GM23338 (cell line): Measurements from ENCODE around the gene PCDHA7. TPM values are rescaled to one million over a fixed set of nuclear protein-coding genes. Genes with fewer than 3 reads are reported as not detected.
"Not testable (repeated sequence)": the region's sequence is repeated elsewhere in the genome, so short reads cannot be mapped to it uniquely, and the experiment has no call there.

ENCODE experiments used
- ATAC-seq: fragments of 200-7000 bp; cut with Tn5 transposase; 3 replicates; pipeline ENCODE4 v1.9.1; 2020
- DNase-seq: peaks from one replicate; pipeline ENCODE4 v3.0.0-alpha.2; 2015; ENCODE audit warnings: low spot score
- H2AFZ ChIP-seq: fragments of 200-600 bp; sonication (generic); 2 replicates; pipeline ENCODE4 v1.8.0; 2016; ENCODE audit warnings: antibody characterized with exemption, mild to moderate bottlenecking, moderate library complexity
- H3F3A ChIP-seq: fragments of 200-600 bp; sonication (generic); replicated peaks from 2 replicates; pipeline ENCODE4 v1.8.0; 2017; ENCODE audit warnings: antibody characterized with exemption, mixed run types, low read depth
- H3K27ac ChIP-seq: fragments of 200-600 bp; sonication (generic); 2 replicates; pipeline ENCODE4 v1.6.1; 2016; ENCODE audit warnings: low read depth
- H3K27me3 ChIP-seq: fragments of 200-600 bp; sonication (generic); 2 replicates; pipeline ENCODE4 v1.8.0; 2016; ENCODE audit warnings: mild to moderate bottlenecking, mixed run types, moderate library complexity; ENCODE audit not compliant: insufficient read depth
- H3K36me3 ChIP-seq: fragments of 200-600 bp; sonication (generic); 2 replicates; pipeline ENCODE4 v1.8.0; 2016; ENCODE audit warnings: mild to moderate bottlenecking; ENCODE audit not compliant: insufficient read depth
- H3K4me1 ChIP-seq: fragments of 200-600 bp; sonication (generic); 2 replicates; pipeline ENCODE4 v1.8.0; 2016; ENCODE audit warnings: mild to moderate bottlenecking, moderate library complexity; ENCODE audit not compliant: insufficient read depth
- H3K4me2 ChIP-seq: fragments of 200-600 bp; sonication (generic); 2 replicates; pipeline ENCODE4 v1.7.1; 2017; ENCODE audit warnings: mixed run types
- H3K4me3 ChIP-seq: fragments of 200-600 bp; sonication (generic); 2 replicates; pipeline ENCODE4 v1.6.1; 2016; ENCODE audit warnings: mixed run types
- H3K79me2 ChIP-seq: fragments of 200-600 bp; sonication (generic); replicated peaks from 2 replicates; pipeline ENCODE4 v1.8.0; 2017; ENCODE audit warnings: mild to moderate bottlenecking; ENCODE audit not compliant: insufficient read depth
- H3K9me2 ChIP-seq: fragments of 200-600 bp; sonication (generic); 2 replicates; pipeline ENCODE4 v1.8.0; 2017; ENCODE audit not compliant: insufficient read depth
- H4K20me1 ChIP-seq: fragments of 200-600 bp; sonication (generic); replicated peaks from 2 replicates; pipeline ENCODE4 v1.8.0; 2017; ENCODE audit warnings: mild to moderate bottlenecking; ENCODE audit not compliant: insufficient read depth
- H3K27ac Mint-ChIP-seq: 2 replicates; pipeline ENCODE4 v1.8.0; 2020; ENCODE audit warnings: inconsistent platforms, mild to moderate bottlenecking, moderate library complexity, mixed read lengths
- H3K27me3 Mint-ChIP-seq: 3 replicates; pipeline ENCODE4 v1.8.0; 2022; ENCODE audit warnings: low read depth, mild to moderate bottlenecking, moderate library complexity, mixed read lengths, inconsistent platforms; ENCODE audit not compliant: insufficient read depth, poor library complexity
- H3K36me3 Mint-ChIP-seq: 3 replicates; pipeline ENCODE4 v1.8.0; 2021; ENCODE audit warnings: low read depth, mild to moderate bottlenecking, inconsistent platforms, moderate library complexity, mixed read lengths
- H3K4me1 Mint-ChIP-seq: 3 replicates; pipeline ENCODE4 v1.8.0; 2020; ENCODE audit warnings: mild to moderate bottlenecking, inconsistent platforms, mixed read lengths
- H3K4me3 Mint-ChIP-seq: 3 replicates; pipeline ENCODE4 v1.8.0; 2021; ENCODE audit warnings: moderate library complexity, mild to moderate bottlenecking, inconsistent platforms, mixed read lengths
- H3K9me3 Mint-ChIP-seq: 3 replicates; pipeline ENCODE4 v1.8.0; 2020; ENCODE audit warnings: moderate library complexity, mild to moderate bottlenecking, inconsistent platforms, mixed read lengths
- CTCF ChIP-seq, 2 experiments: fragments of 200-600 bp in 1 of 2; sonication (generic) in 1 of 2; conservative IDR thresholded peaks; 2 replicates each; pipeline versions ENCODE4 v1.5.1 to v1.6.1; 2016 to 2017; ENCODE audit warnings: antibody characterized with exemption in 2 of 2, low read depth in 2 of 2, mild to moderate bottlenecking in 2 of 2, moderate library complexity in 1 of 2
- EZH2 ChIP-seq: fragments of 200-600 bp; sonication (generic); IDR thresholded peaks from one replicate; pipeline ENCODE4 v1.8.0; 2017; ENCODE audit warnings: antibody characterized with exemption, mild to moderate bottlenecking, low read depth; ENCODE audit not compliant: unreplicated experiment
- REST ChIP-seq: IDR thresholded peaks from one replicate; pipeline ENCODE4 v1.6.1; 2018; ENCODE audit warnings: antibody characterized with exemption; ENCODE audit not compliant: unreplicated experiment
- polyA plus RNA-seq: library from polyadenylated mRNA; unstranded; fragments of >200 nt; fragmentation: Nextera tagmentation; extraction: Ambion mirVana; gene quantifications from 2 replicates; pipeline ENCODE4 v1.2.1, GENCODE V29; 2016
- total RNA-seq: library from RNA; depleted of rRNA; stranded (reverse); fragments of >200 nt; shearing (Covaris generic); gene quantifications from 2 replicates; pipeline ENCODE4 v1.2.3, GENCODE V29; 2014
- TF ChIP-seq, protein P1 (sequence below): IDR thresholded peaks from 2 replicates; pipeline ENCODE4 v1.6.1; 2016; ENCODE audit warnings: antibody characterized with exemption

Gene PCDHA7
- total and polyA plus RNA-seq, 2 experiments from 2014 or later = 1.7 to 6.9 TPM

DNA sequence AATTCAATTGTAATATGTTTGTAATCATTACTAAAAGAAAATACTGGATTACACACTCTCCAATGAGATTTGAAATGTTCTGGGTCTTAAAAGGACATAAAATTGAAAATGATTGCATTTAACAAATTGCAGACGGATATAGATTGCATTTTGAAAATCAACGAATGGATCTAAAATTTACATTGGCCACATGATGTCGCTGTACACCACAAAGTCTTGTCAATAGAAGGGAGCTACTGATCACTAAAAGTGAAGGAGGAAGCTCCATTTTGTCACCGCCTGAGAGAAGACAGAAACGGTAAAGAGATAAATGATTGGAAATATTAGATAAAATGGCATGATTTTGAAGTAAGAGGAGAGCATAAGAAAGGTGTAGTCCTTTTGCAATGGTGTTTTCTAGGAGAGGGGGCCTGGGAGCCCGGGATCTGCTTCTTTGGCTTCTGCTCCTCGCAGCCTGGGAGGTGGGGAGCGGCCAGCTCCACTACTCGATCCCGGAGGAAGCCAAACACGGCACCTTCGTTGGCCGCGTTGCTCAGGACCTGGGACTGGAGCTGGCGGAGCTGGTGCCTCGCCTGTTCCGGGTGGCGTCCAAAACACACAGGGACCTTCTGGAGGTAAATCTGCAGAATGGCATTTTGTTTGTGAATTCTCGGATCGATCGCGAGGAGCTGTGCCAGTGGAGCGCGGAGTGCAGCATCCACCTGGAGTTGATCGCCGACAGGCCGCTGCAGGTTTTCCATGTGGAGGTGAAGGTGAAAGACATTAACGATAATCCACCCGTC, 48.0 kb upstream of the PCDHA7 start, which contains the start of gene PCDHA1:
TSS of gene PCDHA1 (plus strand) at position 236 of the 782 bp plus-strand sequence.
- no peaks in the 10 kb centered on the region for H3K9me2 ChIP-seq
- no peaks in the 10 kb centered on the region for H3F3A ChIP-seq
- H3K27me3 ChIP-seq = no peaks in the 10 kb centered on the region
- ATAC-seq (peak; percentile 25; the same call in 2 of the 3 replicates), DNase-seq (peak; percentile 80)
- peak within 1 kb of the TSS; percentile 81 for H2AFZ ChIP-seq
- no peaks in the 10 kb centered on the region; the same call in 1 of the 2 replicates for H3K36me3 ChIP-seq
- no peak within 1 kb of the TSS for H3K27ac Mint-ChIP-seq
- peaks cover 73% of the 10 kb centered on the region for H3K9me3 Mint-ChIP-seq
- H3K27ac ChIP-seq = no peak within 1 kb of the TSS
- no peaks in the 10 kb centered on the region for H3K79me2 ChIP-seq
- no peak within 1 kb of the TSS for H3K4me3 ChIP-seq
- no peaks in the 10 kb centered on the region for H3K27me3 Mint-ChIP-seq
- H3K4me2 ChIP-seq = no peak within 1 kb of the TSS
- TF ChIP-seq REST (no peak), EZH2 (no peak), CTCF (conservative IDR thresholded peaks at IDR 0.05; ENCODE audit: low read depth in 2 of 2) (peak; percentile 76)
- TF ChIP-seq, protein P1, sequence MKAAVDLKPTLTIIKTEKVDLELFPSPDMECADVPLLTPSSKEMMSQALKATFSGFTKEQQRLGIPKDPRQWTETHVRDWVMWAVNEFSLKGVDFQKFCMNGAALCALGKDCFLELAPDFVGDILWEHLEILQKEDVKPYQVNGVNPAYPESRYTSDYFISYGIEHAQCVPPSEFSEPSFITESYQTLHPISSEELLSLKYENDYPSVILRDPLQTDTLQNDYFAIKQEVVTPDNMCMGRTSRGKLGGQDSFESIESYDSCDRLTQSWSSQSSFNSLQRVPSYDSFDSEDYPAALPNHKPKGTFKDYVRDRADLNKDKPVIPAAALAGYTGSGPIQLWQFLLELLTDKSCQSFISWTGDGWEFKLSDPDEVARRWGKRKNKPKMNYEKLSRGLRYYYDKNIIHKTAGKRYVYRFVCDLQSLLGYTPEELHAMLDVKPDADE = no peak
- H3K4me1 Mint-ChIP-seq = no peaks in the 10 kb centered on the region
- no peak within 1 kb of the TSS for H3K4me3 Mint-ChIP-seq
- no peaks in the 10 kb centered on the region for H3K4me1 ChIP-seq
- H4K20me1 ChIP-seq = no peaks in the 10 kb centered on the region
- peaks cover 27% of the 10 kb centered on the region for H3K36me3 Mint-ChIP-seq

DNA sequence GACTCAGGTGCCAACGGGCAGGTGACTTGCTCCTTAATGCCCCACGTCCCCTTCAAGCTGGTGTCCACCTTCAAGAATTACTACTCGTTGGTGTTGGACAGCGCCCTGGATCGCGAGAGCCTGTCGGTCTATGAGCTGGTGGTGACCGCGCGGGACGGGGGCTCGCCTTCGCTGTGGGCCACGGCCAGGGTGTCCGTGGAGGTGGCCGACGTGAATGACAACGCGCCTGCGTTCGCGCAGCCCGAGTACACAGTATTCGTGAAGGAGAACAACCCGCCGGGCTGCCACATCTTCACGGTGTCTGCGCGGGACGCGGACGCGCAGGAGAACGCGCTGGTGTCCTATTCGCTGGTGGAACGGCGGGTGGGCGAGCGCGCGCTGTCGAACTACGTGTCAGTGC, 46.6 kb upstream of the PCDHA7 start:
- H3K4me2 ChIP-seq, H3K4me3 ChIP-seq, H3K36me3 ChIP-seq, H3K27ac ChIP-seq, H3K4me3 Mint-ChIP-seq, ATAC-seq, H3K79me2 ChIP-seq, H3F3A ChIP-seq, H3K4me1 ChIP-seq, H4K20me1 ChIP-seq, H3K4me1 Mint-ChIP-seq, DNase-seq, H3K27me3 Mint-ChIP-seq, H2AFZ ChIP-seq, H3K9me2 ChIP-seq, H3K27ac Mint-ChIP-seq, H3K27me3 ChIP-seq: not testable (repeated sequence)
- peak; percentile 51 for TF ChIP-seq REST
- Mint-ChIP-seq H3K36me3 (peaks cover 23% of the 10 kb centered on the region), H3K9me3 (peaks cover 66% of the 10 kb centered on the region)

DNA sequence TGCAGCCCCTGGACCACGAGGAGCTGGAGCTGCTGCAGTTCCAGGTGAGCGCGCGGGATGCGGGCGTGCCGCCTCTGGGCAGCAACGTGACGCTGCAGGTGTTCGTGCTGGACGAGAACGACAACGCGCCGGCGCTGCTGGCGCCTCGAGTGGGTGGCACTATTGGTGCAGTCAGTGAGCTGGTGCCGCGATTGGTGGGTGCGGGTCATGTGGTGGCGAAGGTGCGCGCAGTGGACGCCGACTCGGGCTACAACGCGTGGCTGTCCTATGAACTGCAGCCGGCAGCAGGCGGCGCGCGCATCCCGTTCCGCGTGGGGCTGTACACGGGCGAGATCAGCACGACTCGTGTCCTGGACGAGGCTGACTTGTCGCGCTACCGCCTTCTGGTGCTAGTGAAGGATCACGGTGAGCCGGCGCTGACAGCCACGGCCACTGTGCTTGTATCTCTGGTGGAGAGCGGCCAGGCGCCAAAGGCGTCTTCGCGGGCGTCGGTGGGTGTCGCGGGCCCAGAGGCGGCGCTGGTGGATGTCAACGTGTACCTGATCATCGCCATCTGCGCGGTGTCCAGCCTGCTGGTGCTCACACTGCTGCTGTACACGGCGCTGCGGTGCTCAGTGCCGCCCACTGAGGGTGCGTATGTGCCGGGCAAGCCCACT, 46.1 kb upstream of the PCDHA7 start:
- ATAC-seq, H3K4me3 ChIP-seq: not testable (repeated sequence)

More for the DNA sequence above, 46.1 kb upstream of the PCDHA7 start:
- not testable (repeated sequence) for H3K27me3 ChIP-seq, H3K9me2 ChIP-seq, H3F3A ChIP-seq, H4K20me1 ChIP-seq, H2AFZ ChIP-seq, H3K27me3 Mint-ChIP-seq, H3K27ac ChIP-seq, H3K79me2 ChIP-seq, H3K4me3 Mint-ChIP-seq, H3K27ac Mint-ChIP-seq, H3K4me2 ChIP-seq, H3K36me3 ChIP-seq, H3K4me1 Mint-ChIP-seq, DNase-seq, H3K4me1 ChIP-seq
- H3K36me3 Mint-ChIP-seq = peaks cover 19% of the 10 kb centered on the region; the same call in 2 of the 3 replicates
- peaks cover 63% of the 10 kb centered on the region for H3K9me3 Mint-ChIP-seq
